Measurements from ENCODE around the gene CLCNKB.
"Not testable (repeated sequence)": the region's sequence is repeated elsewhere in the genome, so short reads cannot be mapped to it uniquely, and the experiment has no call there.

CLCNKB gene

DNA sequence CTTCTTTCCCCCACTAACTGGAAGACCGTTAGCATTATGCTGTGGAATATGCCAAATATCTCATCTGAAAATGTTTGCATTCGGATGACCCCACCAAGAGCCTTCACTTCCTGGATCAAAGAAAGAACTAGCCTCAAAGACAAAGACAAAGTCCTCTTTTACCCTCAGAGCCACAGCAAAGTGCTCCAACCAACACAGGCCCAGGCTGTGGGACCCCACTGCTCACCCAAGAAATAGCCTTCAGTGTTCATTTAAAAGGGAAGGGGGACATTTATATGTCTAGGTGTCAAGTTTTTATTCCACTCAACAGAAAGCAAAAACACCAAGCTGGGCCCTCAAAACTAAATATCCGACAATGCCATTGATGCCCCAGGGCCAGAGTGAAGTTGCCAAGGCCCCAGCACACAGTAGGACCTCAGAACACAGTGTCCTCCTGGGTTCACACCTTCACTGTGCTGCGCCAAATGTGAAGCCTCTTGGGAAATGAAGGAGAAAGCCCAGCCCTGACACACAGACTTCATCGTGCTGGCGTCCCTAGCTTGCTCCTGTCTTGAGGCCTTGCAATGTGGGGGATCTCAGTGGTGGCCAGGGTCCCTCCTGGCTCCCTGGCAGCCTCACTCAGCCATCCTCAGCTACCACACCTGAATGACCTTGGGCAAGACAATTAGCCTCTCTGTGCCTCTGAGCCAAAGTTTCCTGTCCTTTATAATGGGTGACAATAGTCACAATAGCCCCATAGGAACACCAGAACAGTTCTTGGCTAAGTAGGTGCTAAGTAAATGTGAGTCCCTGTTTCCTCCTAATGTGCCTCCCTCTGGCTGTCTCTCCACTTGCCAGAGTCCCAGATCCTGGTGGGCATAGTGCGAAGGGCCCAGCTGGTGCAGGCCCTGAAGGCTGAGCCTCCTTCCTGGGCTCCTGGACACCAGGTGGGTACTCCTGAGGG is 11.3 kb downstream of the CLCNKB start:
- H3K4me3 ChIP-seq (ENCODE audit: low read depth, low read length), result no peak overlapping the region
- in situ Hi-C loops (cut with HindIII; ENCODE audit: low sequenced_read_pairs), result no loop called here
- TF ChIP-seq, protein P1, sequence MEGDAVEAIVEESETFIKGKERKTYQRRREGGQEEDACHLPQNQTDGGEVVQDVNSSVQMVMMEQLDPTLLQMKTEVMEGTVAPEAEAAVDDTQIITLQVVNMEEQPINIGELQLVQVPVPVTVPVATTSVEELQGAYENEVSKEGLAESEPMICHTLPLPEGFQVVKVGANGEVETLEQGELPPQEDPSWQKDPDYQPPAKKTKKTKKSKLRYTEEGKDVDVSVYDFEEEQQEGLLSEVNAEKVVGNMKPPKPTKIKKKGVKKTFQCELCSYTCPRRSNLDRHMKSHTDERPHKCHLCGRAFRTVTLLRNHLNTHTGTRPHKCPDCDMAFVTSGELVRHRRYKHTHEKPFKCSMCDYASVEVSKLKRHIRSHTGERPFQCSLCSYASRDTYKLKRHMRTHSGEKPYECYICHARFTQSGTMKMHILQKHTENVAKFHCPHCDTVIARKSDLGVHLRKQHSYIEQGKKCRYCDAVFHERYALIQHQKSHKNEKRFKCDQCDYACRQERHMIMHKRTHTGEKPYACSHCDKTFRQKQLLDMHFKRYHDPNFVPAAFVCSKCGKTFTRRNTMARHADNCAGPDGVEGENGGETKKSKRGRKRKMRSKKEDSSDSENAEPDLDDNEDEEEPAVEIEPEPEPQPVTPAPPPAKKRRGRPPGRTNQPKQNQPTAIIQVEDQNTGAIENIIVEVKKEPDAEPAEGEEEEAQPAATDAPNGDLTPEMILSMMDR (IDR thresholded peaks at IDR 0.05; ENCODE audit: low read depth, low read length, missing control alignments), result no peak
- DNase-seq (ENCODE audit: low read depth), result no peak

DNA sequence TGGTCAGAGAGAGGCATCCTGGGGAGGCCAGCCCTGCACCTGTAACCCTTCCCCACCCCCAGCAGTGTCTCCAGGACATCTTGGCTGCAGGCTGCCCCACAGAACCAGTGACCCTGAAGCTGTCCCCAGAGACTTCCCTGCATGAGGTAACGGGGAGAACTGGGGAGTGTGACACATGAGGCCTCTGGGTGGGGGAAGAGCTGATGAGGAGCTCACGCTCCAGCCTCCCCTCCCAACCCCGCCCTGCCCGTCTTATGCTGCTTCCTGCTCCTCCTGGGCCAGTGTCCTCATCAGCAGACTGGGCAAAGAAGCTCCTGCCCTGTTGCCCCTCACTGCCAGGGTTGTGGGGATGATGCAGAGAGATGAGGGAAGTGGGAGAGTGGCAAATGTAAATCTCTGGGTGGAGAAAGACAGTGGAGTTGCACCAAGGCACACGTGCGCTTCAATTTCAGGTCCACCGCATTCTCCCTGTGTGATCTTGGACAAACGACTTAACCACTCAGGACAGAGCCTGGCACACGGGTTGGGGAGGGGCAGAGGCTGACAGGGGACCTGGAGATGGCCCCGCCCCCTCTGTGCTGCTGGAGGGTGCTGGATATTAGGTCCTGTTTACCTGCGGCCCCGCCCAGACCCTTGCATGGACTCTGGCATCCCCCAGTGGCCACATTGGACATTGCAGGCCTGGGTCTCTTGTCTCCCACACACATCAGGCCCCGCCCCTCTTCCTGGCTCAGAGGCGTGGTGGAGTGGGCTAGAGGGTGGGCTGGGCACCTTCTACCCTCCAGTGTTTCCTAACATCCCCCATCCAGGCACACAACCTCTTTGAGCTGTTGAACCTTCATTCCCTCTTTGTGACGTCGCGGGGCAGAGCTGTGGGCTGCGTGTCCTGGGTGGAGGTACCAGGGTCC is 12.3 kb downstream of the CLCNKB start:
- in situ Hi-C loops (cut with HindIII; ENCODE audit: low sequenced_read_pairs), result no loop called here
- TF ChIP-seq, protein P1 (IDR thresholded peaks at IDR 0.05; ENCODE audit: low read depth, low read length, missing control alignments), result peak; percentile 99
- H3K4me3 ChIP-seq (ENCODE audit: low read depth, low read length), result no peak overlapping the region
- peak; percentile 67 for DNase-seq (ENCODE audit: low read depth)

GRCh38 chr1:16056521-16056912 is 12.9 kb downstream of the CLCNKB start:
- H3K4me3 ChIP-seq (ENCODE audit: low read depth, low read length); DNase-seq (ENCODE audit: low read depth); in situ Hi-C loops (cut with HindIII; ENCODE audit: low sequenced_read_pairs): not testable (repeated sequence)

DNA sequence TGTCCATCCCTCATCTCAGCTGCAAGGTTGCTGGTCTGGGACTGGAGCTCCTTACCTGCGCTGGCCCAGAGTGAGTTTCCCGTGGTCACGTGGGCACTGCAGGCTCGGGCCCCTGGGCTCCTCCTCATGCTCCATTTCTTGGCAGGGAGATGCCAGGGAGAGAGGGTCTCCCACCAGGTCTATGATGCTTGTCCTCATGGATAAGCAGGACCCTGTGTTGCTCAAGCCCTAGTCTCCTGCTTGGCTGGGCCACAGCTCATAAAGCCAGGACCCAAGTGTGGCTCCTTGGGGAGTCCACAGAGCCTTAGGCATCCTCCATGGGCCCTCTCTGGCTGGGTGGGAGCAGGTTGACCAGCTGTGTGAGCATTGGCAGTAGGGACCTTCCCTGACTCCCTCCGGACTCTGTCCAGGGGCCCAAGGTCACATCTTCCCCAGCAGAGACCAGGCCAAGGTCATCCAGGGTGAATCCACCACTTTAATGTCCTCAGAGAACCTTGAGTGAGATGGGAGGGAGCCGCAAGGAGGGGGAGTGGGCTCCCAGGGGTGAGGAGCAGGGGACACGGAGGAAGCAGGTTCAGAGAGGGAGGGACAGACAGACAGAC is 13.8 kb downstream of the CLCNKB start:
- H3K4me3 ChIP-seq (ENCODE audit: low read depth, low read length); in situ Hi-C loops (cut with HindIII; ENCODE audit: low sequenced_read_pairs); DNase-seq (ENCODE audit: low read depth): not testable (repeated sequence)

DNA sequence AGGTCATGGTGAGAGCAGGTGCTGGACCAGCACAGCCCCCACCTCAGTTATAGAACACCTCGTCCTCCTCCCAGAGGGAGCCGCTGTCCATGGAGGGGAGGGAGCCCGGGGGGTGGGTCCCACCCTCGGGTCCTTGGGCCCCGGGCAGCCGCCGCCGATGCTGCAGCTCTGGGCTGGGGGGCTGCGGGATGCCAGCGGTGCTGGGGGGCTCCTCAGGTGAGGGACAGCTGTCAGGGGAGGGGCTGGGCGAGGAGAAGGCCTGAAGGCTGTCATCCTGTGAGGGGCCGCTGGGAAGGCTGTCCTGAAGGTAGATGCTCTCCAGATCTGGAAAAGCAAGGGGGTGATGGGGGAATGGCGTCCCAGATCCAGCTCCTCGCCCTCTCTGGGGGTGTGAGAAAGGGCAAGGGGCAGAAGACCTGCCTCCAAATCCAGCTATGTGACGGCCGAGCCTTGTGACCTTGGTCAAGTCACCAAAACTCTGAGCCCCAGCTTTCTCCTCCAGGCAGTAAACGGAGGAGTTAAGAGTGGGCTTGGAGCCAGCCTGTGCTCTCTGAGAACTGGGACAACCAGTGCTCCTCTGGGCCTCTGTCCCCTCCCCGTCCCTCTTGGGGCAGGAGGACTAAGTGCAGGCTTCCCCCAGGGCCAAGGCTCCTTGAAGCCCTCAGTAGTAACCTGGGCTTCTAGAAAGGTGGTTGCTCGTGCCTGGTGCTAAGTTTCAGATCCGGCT is 15.0 kb downstream of the CLCNKB start:
- H3K4me3 ChIP-seq (ENCODE audit: low read depth, low read length); in situ Hi-C loops (cut with HindIII; ENCODE audit: low sequenced_read_pairs); DNase-seq (ENCODE audit: low read depth): not testable (repeated sequence)

- no peak for DNase-seq (ENCODE audit: low read depth)
- no peak overlapping the region for H3K4me3 ChIP-seq (ENCODE audit: low read depth, low read length)
- TF ChIP-seq, protein P1 (IDR thresholded peaks at IDR 0.05; ENCODE audit: low read depth, low read length, missing control alignments), result no peak
- in situ Hi-C loops (cut with HindIII; ENCODE audit: low sequenced_read_pairs), result no loop called here
Measured at GRCh38 chr1:16061266-16061665, 17.7 kb downstream of the CLCNKB start.

DNA sequence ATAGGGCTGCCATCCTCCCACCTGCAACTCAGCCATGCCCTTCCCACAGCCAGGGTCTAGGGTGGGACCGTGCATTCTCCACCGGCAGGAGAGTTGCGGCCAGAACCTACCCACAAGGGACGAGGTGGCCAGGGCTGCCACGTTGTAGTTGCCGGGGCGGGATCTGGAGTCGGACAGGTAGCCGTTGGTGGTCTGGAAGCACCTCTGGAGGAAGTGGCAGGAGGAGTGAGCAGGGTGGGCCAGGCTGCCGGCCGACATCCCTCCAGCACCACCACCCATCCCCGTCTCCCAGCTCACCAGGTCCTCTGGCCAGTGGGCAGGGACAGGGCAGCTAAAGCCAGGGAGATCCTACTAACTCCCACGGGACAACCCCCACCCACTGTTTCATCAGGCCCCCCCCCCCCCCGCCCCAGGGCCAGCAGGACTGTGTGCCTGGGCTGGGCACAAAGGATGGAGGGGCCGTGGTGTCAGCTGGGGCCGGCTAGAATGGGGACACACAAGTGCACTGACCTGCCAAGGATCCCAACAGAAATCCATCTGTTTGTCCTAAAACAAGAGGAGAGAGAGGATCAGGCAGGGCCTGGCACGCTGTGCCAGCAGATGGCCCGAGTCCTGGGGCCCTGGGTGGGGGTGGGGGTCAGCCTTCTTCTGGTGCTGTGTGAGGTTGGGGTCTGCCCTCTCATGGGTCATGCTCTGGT is 18.6 kb downstream of the CLCNKB start:
- H3K4me3 ChIP-seq (ENCODE audit: low read depth, low read length); DNase-seq (ENCODE audit: low read depth); in situ Hi-C loops (cut with HindIII; ENCODE audit: low sequenced_read_pairs): not testable (repeated sequence)

DNA sequence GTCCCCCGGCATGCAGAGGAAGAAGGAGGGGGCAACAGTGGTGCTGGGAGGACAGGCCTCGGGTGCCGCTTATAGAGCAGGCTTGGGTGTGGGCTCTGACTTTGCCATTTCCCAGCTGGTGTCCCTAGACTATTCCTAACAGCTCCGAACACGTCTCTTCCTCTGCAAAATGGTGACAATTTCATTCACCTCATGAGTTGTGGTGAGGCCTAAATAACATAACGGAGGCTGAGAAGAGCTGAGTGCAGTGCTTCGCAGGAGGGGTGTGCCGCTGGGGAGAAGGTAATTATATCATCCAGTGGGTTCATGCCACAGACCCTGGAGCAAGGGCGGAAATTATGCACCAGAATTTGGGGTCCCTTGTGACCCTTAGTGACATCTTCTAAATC is 19.1 kb downstream of the CLCNKB start:
- DNase-seq (ENCODE audit: low read depth); in situ Hi-C loops (cut with HindIII; ENCODE audit: low sequenced_read_pairs); H3K4me3 ChIP-seq (ENCODE audit: low read depth, low read length): not testable (repeated sequence)
